RCC 7860 (cell line): ENCODE data around the gene FDX1.

Experiments used
- DNase-seq: peaks from one replicate; pipeline ENCODE4 v3.0.0-alpha.2; 2015; ENCODE audit warnings: low spot score
- FAIRE-seq: peaks from 2 replicates; lab custom pipeline; 2012; peaks lifted over from hg19 to GRCh38; lab: Jason Lieb, UNC

Gene FDX1

DNA sequence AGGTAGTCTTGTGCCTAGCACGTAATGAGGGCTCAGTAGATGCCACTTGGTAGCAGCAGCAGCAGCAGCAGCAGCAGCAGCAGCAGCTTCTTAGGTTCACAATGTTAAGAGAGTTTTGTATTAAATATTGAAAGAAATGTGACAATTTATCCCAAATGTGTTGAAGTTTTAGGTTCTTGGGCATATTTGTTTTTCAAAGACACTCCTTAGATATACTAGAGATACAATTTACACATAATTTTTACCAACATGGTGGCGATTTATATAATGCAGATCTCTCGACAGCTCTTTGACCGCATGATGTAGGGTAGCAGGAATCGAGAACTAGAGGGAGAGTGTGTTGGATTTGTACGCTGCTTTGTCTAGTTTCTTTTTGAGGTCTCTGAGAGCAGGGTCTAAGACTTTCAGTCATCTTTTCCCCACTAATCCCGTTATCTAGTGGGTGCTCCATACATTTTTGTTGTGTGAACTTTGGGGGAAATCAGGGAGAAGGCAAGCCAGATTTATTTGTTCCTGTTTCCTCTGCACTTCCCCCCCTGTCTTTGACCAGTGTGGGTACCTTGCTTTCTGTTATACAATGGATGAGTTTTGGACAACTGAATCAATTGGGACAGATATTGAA lies 1.4 kb downstream of the FDX1 start:
- DNase-seq: no peak
- FAIRE-seq: no peak

GRCh38 chr11:110431674-110432073 lies 1.9 kb downstream of the FDX1 start:
- FAIRE-seq (no peak), DNase-seq (no peak)

- DNase-seq (no peak), FAIRE-seq (no peak)
These were observed 3.1 kb downstream of the FDX1 start for GRCh38 chr11:110432713-110433392.

- no peak for DNase-seq
- FAIRE-seq: peak; percentile 77
These were observed 3.9 kb downstream of the FDX1 start for GRCh38 chr11:110433393-110434333.

- DNase-seq (no peak), FAIRE-seq (no peak)
These were observed 5.4 kb downstream of the FDX1 start for GRCh38 chr11:110434952-110435779.

- no peak for DNase-seq
These were observed 6.3 kb downstream of the FDX1 start for GRCh38 chr11:110435780-110436717.

GRCh38 chr11:110438017-110438416 lies 8.3 kb downstream of the FDX1 start:
- DNase-seq (no peak), FAIRE-seq (no peak)

More at GRCh38 chr11:110435780-110436717, 6.3 kb downstream of the FDX1 start:
- FAIRE-seq: peak; percentile 58

GRCh38 chr11:110445437-110445836 lies 15.7 kb downstream of the FDX1 start:
- FAIRE-seq (no peak), DNase-seq (no peak)

DNA sequence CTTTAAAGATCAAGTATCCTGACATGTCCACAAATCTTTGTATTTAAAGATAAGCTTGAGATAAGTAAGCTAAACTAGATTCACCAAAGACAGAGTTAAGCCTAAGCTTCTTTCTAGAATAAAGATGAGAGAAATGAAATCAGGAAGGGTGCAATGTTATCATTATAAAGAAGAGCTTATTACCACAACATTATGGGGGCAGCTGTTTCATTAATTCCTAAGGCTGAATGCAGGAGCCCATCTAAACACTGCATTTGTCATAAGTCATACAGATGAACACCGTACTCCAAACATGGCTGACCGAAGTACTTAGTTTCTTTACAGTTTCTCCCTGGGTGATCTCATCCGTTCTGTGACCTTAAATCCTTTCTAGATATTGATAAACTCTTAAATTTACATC lies 16.3 kb downstream of the FDX1 start:
- DNase-seq: no peak
- FAIRE-seq: no peak

DNA sequence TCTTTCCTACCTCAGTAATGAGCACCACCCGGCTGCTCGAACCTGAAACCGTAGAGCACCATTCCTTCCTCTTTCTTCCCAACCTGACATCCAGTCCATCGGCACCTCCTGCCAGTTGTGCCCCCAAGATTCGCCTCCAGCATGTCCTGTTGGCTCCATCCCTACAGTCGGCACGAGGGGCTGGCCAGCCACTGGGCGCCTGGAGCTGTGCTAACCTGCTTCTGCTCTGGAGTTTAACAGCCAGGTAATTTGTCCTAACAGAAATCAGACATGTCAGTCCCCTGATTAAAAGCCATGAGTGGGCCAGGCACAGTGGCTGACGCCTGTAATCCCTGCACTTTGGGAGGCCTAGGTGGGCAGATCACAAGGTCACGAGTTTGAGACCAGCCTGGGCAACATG lies 16.8 kb downstream of the FDX1 start:
- no peak for DNase-seq
- no peak for FAIRE-seq

- DNase-seq (no peak), FAIRE-seq (no peak)
These were observed 17.6 kb downstream of the FDX1 start for GRCh38 chr11:110447343-110447742.

GRCh38 chr11:110447897-110448745 lies 18.4 kb downstream of the FDX1 start:
- DNase-seq: no peak
- peak; percentile 32 for FAIRE-seq

- DNase-seq (no peak), FAIRE-seq (no peak)
These were observed 20.5 kb downstream of the FDX1 start for GRCh38 chr11:110450246-110450645.

DNA sequence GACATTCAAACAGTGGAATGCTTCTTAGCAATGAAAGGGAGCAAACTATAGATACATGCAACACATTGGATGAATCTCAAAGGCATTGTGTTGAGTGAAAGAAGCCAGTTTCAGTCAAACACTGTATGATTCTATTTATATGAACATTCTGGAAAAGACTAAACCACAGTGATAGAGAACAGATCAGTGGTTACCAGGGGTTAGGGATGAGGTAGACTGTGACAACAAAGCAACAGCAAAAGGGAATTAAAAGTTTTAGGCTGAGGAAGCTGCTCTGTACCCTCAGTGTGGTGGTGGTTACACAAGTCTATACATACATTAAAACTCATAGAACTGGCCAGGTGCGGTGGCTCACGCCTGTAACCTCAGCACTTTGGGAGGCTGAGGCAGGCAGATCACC lies 23.0 kb downstream of the FDX1 start:
- FAIRE-seq: no peak
- DNase-seq: no peak

DNA sequence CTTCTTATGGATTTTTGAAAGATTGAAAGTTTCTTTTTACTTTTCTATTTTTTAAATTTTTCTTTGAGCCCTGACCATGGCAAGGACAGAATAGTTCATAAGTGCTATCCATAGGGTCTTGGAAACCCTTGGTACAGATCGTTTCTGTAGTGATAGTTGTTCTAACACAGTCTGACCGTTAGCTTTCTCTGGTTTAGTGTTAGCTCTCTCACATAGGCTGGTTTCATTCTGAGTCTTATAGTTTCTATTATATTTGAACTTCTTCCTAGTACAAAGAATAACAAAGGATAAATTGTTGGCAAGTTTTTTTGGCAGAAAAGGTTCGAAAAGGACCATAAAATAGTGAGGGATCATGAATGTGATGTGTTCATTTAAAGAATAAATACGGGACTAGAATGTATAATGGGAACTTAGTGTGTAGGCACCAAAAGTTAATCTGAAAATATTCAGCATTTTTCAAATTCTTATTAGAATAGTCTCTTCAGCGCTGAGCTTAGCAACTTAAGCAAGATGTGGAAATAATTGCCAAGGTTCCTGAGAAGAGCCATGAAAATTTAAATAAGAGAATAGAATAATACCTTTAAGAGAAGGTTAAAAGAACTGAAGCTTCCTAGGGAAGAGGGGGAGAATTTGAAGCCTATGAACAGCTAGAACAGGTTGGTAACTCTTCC lies 24.1 kb downstream of the FDX1 start:
- FAIRE-seq (no peak), DNase-seq (no peak)

DNA sequence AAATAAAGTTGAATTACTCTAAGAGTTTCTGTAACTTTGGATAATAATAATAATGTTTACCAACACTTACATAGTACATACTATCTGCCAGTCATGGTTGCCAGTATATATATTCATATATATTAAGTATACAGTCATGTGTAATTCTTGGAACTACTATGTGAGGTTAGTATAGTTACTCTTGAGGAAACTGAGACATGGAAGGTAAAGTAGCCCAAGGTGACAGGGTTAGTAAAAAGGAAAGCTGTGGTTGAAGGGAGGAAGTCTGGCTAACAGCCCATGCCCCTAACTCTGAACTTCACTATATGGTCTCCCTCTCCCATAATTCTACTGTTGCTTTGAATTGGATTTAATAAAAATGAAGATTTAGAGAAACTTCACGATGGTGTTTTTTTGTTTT lies 24.9 kb downstream of the FDX1 start:
- FAIRE-seq: no peak
- no peak for DNase-seq

DNA sequence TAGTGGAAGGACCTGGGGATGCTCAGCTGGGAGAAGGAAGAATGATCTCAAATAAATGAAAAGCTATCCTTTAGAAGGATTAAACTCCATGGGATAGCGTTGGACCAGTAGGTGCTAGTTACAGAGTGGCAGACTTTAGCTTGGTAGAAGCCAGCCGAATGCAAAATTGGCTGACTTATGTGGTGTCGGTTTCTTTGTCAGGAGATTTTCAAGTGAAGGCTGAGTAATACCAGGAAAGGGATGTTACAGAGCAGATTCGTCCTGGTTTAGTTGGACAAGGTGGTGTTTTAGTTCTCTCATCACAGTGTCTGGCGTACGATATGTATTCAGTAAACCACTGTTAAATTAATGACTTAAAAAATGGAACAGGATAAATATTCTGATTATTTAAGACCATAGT lies 26.0 kb downstream of the FDX1 start:
- FAIRE-seq: no peak
- DNase-seq: no peak

DNA sequence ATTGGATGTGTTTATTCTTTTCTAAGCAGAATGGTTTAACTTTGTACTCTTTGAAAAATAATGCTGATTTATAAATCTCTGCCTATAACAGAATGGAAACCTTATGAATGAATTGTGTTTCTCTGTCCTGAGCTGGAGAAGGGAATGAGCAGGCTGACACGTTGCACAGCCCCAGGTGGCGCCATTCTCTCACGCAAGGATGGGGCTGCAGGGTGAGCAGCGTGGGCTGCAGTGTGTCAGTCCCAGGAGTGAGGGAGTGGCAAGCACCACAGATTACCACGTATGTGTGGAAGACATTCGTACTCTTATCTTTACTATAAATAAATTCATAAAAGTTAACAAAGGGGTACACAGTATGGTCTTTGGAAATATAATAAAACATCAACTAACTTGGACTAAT lies 33.4 kb downstream of the FDX1 start:
- DNase-seq (no peak), FAIRE-seq (no peak)
